ENCODE data around the gene B3GAT2.
"Not testable (repeated sequence)": the region's sequence is repeated elsewhere in the genome, so short reads cannot be mapped to it uniquely, and the experiment has no call there.

The B3GAT2 gene, protein sequence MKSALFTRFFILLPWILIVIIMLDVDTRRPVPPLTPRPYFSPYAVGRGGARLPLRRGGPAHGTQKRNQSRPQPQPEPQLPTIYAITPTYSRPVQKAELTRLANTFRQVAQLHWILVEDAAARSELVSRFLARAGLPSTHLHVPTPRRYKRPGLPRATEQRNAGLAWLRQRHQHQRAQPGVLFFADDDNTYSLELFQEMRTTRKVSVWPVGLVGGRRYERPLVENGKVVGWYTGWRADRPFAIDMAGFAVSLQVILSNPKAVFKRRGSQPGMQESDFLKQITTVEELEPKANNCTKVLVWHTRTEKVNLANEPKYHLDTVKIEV

DNA sequence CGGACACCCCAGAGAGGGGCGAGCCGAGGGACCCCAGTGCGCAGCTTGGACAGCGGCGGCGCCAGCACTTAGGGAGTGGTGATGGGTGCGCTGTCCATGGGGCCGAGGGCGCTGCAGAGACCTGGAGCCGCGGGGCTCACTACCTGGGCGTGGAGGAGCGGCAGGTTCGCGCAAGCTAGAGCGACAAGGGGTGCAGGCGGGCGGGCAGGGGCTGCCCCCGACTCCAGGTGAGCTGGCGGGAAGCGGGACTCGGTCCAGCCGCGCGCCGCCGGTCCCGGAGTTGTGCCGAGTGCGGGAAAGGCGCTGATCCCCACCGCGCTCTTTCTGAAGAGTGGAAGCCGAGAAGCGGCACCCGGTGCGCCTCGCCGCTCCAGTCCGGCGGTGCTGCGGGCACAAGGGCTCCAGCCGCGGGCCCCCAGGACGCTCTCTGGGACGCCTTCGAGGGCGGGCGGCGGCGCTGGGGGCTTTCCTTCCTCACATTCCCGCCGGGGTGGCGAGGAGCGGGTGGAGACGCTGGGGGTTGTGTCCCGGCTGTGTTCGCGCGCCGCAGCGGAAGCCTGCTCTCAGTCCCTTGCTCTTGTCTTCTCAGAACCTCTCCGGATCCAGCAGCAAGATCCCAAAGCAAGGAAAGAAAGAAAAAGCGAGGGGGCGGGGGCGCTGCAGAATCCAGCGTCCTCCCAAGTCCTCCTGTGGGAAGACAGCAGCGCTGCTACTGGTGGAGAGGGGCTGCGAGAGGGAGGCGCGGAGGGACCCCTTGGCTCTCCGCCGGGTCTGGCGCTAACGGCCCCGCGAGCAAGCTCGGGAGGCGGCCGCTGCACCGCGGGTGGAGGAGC is at the start of gene B3GAT2:
Gene B3GAT2, minus strand, starts transcription at position 610 of the 833 bp plus-strand sequence. CDS start 631 bp downstream, outside the sequence.
- DNase-seq: no peak

DNA sequence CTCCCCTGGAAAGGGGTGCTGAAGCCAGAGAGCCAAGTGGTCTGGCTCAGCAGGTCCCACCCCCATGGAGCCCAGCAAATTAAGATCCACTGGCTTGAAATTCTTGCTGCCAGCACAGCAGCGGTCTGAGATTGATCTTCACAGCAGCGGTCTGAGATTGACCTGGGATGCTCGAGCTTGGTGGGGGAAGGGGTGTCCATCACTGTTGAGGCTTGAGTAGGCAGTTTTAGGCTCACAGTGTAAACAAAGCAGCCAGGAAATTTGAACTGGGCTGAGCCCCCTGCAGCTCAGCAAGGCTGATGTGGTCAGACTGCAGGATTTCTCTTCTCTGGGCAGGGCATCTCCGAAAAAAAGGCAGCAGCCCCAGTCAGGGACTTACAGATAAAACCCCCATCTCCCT is 41.3 kb upstream of the B3GAT2 start:
- no peak for DNase-seq

DNA sequence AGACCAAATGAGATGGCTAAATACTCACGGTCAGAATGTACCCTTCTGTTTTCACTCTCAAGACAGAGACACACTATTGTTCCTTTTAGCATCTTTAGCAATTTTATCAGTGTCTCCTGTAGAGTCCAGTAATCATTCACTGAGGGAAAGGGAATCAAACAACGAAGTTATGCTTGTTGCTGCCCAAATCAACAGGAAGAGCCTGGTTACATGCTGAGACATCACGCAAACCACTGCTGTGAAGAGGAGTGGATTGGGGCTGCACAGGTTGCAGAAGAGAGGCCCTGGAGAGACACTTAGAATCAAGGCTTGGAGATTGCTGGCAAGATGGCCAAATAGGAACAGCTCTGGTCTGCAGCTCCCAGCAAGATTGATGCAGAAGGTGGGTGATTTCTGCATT is 40.5 kb upstream of the B3GAT2 start:
- no peak for DNase-seq

DNA sequence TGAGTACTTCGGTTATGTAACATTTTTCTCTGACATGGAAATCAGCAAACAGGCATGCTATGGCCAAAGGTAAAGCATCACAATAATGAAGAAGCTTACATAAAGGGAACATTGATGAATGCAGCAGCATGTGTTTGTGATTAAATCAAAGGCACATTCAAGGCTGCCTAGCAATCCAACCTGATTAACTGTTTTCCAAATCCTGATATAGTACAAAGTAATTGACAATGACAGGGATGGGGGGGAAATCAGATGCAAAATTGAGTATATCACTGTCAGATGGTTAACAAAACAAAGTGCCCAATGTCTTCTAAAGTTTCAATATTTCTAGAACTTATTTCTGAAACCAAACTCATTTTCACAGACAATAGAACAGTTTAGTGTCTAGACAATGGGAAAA is 39.2 kb upstream of the B3GAT2 start:
- DNase-seq: no peak

DNA sequence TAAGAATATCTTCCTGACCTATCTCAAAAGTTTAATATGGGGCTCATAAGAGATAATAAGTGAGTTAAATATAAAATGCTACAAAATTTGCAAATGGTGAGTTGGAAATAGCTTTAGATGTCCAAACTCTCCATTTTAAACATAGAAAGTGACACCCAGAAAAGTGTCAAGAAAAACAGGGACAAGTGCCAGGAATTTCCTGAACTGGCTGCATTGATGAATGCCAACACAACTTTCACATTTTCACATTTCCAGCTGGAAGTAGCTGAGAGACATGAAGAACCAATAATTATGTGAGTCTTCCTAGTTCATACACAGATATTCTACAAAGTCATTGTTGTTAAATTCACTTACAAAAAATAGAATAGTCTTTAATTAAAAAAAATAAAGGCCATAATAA is 38.6 kb upstream of the B3GAT2 start:
- no peak for DNase-seq

DNA sequence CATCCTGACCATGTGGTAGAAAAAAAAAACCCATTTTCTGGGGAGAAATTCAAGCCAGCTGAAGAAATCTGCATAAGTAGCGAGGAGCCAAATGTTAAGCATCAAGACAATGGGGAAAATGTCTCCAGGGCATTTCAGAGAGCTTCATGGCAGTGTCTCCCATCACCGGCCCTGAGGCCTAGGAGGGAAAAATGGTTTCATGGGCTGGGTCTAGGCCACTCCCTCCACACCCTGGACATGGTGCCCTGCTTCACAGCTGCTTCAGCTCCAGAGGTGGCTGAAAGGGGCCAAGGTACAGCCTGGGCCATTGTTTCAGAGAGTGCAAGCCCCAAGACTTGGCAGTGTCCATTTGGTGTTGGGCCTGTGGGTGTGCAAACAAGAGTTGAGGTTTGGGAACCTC is 34.4 kb upstream of the B3GAT2 start:
- DNase-seq: no peak

DNA sequence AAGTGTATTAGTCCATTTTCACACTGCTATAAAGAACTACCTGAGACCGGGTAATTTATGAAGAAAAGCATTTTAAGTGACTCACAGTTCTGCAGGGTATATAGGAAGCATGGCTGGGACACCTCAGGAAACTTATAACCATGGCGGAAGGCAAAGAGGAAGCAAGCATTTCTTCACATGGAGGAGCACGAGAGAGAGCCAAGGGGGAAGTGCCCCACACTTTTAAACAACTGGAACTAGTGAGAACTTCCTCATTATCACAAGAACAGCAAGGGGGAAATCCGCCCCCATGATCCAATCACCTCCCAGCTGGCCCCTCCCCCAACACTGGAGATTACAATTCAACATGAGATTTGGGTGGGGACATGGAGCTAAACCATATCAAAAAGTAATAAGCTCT is 28.3 kb upstream of the B3GAT2 start:
- no peak for DNase-seq

DNA sequence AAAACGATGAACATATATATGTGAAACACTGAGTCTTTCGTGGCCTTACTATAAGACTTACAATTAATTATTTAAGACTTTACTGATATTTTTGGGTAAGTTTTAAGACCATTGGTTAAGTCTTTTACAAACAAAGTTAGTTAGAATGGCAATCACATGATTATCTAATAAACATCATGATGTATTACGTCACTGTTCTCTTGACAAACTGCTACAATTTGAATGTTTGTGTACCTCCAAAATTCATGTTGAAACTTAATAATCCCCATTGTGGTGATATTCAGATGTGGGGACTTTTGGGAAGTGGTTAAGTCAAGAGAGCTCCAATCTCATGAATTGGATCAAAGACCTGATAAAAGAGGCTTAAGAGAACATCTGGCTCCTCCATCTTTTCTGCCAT is 25.9 kb upstream of the B3GAT2 start:
- no peak for DNase-seq

DNA sequence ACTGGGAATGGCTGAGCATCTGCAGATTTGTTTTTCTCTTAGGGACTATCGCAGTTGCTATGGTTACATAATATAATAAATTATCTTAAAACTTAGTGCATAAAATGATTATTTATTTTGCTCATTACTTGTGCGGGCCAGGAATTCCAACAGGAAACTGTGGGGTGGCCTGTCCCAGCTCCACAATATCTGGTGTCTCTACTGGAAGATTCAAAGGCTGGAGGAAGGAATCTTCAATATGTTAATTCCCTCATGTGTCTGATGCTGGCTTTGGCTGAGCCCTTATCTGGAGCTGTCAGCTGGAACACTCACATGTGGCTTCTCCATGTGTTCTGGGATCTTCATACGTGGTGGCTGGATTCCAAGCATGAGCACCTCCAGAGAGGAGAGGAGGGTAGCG is 23.9 kb upstream of the B3GAT2 start:
- no peak for DNase-seq

DNA sequence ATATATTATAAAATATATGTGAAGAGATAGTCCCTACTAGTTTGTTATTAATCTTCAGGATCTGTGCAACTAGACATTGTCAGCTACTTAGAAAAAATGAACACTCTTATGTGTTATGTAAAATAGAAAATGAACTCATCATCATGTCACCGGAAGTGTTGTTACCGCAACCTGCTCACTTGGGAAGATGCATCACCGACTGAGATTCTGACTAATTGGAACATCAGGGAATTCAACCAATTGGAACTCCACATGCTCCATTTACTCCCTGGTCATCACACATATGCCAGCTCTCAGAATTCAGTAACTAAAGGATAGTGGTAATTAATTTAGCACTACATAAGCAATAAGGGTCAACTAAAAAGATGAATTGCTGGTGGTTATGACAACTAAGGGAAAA is 16.7 kb upstream of the B3GAT2 start:
- no peak for DNase-seq

DNA sequence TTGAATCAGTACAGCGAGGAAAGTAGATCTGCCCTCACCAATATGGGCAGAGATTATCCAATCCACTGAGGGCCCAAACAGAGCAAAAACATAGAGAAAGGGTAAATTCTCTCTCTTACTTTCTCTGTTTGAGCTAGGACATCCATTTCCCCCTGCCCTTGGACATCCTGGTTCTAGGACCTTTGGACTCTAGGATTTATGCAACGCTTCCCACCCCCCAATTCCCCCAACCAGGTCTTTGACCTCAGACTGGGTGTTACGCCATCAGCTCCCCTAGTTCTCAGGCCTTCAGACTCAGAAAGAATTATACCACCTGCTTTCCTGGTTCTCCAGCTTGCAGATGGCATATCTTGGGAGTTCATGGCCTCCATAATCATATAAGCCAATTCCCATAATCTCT is 10.2 kb upstream of the B3GAT2 start:
- DNase-seq: no peak

DNA sequence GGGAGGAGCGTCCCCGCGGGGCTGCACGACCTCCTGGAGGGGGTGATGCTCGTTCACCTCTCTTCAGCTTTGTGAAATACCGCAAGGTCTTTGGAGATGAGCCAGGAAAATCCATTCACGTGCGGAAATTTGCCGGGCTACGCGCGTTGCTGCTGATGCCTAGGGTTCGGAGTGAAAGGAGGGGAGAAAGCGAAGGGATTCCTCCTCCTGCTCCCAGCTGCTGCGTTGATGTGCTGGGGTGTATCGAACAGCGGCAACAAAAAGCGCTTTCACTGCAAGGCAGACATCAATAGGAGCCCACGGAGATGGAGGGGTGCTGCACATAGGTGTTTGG is 391 bp upstream of the B3GAT2 start:
- no peak for DNase-seq

DNA sequence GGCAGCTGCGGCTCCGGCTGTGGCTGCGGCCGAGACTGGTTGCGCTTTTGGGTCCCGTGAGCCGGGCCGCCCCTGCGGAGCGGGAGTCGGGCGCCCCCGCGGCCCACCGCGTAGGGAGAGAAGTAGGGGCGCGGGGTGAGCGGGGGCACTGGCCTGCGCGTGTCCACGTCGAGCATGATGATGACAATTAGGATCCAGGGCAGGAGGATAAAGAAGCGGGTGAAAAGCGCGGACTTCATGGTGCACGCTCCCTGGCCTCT is 739 bp downstream of the B3GAT2 start:
- DNase-seq: no peak

DNA sequence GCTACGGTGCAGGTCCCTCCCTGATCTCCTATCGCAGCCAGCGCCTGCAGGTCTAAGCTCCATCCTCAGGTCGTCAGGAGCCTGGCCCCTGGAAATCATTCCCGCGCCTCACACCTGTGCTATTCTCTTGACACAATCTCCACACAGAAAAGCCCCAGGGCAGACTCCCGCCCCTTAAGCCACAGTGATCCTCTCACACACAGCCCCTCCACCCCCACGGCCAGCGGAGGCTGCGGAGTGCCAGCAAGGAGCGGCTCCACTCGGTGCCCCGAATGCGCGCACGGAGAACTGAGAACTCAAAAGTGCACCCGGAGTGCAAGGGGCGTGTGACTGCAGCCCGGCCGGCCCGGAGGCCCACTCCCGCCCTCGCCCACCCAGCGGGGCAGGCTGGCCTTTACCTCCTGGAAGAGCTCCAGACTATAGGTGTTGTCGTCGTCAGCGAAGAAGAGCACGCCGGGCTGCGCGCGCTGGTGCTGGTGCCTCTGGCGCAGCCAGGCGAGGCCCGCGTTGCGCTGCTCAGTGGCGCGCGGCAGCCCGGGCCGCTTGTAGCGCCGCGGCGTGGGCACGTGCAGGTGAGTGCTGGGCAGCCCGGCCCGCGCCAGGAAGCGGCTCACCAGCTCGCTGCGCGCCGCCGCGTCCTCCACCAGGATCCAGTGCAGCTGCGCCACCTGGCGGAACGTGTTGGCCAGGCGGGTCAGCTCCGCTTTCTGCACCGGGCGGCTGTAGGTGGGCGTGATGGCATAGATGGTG is 1.2 kb downstream of the B3GAT2 start:
- DNase-seq: peak; percentile 67

DNA sequence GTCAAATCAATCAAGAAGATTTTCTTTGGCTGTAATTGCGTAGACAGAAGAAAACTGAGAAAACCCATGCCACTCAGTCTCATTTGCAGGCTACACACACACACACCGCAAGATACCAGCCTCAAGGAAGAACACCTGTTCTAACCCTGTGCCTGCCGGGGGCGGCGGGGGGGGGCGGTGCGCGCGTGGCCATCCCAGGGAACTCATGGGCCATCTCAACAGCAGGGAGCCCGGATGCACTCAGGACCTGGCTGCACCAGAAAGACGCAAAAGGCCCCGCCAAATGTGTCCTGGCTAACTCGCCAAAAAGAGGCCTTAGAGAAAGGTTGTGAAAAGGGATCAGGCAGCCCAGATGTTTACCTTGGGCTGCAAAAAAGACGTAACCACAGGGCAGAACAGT is 2.1 kb downstream of the B3GAT2 start:
- DNase-seq: no peak

DNA sequence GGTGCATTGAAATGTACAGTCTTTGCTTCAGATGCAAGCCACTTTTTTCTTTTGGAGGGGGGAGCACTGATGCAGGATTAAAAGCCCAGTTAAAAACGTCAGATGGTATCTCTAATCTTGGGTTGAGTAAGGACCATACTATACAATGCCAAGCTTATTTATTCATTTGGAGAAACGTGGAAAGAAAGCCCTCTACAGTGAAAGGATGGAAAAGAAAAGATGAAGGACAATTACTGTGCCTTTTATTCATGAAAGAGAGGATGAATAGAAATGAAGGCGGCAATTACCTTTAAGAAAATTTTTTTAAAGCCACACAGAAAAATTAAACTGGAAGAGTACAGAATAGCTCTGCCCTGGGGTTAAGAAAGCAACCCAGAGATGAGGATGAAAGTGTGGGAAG is 2.7 kb downstream of the B3GAT2 start:
- no peak for DNase-seq

DNA sequence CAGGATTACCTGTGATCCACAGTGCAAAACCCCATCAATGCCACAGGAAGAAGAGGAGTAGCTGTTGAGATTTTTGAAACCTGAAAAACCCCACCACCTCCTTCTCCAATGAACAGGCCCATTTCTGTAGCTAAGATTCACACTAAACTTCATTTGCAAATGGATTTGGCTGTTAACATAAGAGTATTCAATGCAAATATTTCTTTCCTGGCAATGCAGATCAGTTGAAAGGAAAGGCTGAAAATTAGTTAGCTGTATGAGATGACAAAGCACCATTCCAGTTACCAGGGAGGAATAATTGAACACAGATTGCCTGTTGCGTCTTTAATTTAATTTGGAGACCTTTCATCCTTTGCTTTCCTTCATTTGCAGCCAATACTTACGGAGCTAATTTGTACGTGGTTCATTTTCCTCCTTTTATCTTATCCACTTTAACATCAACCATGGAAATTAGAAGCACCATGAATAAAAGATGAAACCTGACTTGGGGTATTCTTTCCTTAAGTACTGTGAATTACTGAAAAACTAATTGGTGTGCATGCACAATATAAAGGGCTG is 4.2 kb downstream of the B3GAT2 start:
- no peak for DNase-seq

DNA sequence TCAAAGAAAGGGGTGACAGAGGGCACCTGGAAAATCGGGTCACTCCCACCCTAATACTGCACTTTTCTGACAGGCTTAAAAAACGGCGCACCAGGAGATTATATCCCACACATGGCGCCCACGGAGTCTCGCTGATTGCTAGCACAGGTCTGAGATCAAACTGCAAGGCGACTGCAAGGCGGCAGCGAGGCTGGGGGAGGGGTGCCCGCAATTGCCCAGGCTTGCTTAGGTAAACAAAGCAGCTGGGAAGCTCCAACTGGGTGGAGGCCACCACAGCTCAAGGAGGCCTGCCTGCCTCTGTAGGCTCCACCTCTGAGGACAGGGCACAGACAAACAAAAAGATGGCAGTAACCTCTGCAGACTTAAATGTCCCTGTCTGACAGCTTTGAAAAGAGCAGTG is 12.5 kb downstream of the B3GAT2 start:
- DNase-seq: not testable (repeated sequence)

DNA sequence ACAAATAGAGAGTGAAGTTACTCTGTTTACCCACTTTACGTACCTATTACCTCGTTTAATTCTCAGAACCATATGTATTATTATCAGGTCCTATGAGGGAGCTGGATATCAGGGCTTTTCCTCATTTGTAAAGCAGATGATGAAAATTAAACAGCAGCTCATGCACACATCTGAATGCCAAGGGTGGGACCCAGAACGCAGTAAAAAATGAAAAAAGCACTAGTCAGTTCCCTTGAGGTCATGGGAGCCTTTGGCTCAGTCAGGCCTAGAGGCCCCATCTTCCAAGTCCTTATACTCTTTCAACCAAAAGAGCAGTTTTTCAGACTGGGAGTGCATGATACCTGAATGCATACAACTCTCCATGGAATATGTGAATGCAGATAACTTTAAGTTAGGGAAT is 23.0 kb downstream of the B3GAT2 start:
- no peak for DNase-seq

DNA sequence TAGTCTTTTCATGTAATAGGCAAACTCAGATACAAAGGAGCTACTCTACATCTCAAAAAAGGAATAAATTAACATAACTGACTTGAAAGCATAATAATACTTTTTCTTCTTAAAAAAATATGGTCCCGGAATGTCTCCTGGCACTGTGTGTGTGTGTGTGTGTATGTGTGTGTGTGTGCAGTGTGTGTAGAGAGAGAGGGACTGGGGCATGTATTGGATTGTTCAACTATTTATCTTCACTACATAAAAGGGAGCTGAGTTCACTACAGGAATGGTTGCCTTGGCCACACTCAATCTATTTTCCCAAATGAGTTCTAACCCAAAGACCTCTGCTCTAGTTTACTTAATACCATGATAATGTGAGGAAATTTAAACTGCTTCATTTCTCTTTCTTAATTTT is 51.1 kb downstream of the B3GAT2 start:
- DNase-seq: no peak

DNA sequence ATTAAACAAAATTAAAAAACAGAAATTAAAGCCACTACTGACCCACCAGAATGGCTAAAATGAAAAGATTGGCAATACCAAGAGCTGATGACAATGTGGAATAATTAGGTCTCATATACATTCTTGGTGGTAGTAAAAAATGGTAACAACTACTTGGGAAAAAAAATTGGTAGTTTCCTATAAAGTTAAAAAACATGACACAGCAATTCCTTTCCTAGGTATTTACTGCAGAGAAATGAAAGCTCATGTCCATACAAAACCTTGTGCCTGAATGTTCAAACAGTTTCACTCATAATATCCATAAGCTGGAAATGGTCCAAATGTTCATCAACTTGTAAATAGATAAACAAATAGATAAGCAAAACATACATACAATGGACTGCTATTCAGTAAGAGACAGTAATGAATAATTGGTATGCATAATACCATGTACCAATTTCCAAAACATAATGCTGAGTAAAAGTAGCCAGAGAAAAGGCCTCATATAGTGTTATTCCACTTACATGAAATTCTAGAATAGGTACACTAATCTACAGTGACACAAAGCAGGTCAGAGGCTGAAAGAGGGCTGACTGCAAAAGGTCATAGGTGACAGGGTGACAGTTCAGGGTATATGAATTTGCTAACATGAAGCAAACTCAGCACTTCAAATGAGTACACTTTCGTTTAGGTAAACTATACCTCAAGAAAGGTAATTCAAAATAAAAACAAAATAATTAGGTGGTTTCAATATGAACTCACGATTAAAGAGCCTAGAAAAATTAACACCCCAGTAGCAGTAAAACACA is 53.0 kb downstream of the B3GAT2 start:
- no peak for DNase-seq

DNA sequence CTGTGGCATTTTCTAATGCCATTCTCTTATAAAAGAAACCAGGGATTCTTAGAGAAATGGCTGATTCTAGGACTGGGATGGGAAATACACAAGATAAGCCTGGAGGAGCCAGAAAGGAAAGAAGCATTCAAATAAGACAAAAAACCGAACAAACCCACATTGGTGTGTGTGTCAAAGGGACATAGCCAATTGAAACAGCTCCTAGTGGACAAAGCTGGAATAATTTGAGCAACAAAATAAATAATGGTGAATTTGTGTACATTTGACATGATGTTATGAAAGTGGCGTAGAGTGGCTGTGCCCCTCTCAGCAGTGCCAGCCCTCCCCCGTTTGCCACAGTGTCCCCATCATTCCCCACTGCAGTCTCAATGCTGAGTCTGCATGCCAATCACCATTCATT is 55.5 kb downstream of the B3GAT2 start:
- no peak for DNase-seq

DNA sequence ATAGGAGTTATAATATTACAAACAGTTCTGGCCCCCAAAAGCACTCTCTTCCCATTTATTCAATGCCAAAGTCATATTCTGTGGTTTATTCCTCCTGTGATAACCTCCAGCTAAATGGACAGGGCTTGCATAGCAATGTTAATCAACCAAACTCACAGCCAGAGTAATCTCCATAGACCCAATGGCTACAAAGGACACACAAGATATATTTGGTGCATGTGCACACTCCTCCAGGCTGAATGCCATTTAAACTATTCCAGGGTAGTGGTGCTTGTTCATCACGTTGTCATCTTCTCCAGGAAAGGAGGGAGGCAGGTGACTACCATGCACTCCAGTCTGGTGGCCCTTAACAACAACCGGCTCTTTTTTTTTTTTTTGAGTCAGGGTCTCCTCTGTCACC is 56.8 kb downstream of the B3GAT2 start:
- no peak for DNase-seq
